Thyroid gland (tissue), 4 donors: ENCODE results near the gene UPK3A. TPM values are rescaled to one million over a fixed set of nuclear protein-coding genes. Genes with fewer than 3 reads are reported as not detected.

Experiments used
- DNase-seq, 2 donors: peaks; one replicate each; pipeline ENCODE4 v3.0.0-alpha.2; 2019
- H3K27ac ChIP-seq, 3 donors: fragments of 200-600 bp; sonication (generic); 1 replicate in 2 of 3; 2 replicates in 1 of 3; pipeline ENCODE4 v1.5.1; 2016 to 2019; ENCODE audit warnings: mild to moderate bottlenecking in 1 of 3, moderate library complexity in 1 of 3
- H3K27me3 ChIP-seq: fragments of 200-600 bp; sonication (generic); one replicate; pipeline ENCODE4 v1.5.1; 2019
- H3K36me3 ChIP-seq, 2 donors: fragments of 200-600 bp; sonication (generic); one replicate each; pipeline ENCODE4 v1.5.1; 2016 to 2019
- H3K4me1 ChIP-seq, 2 donors: fragments of 200-600 bp; sonication (generic); one replicate each; pipeline ENCODE4 v1.5.1; 2017 to 2019
- H3K4me3 ChIP-seq, 3 donors: fragments of 200-600 bp; sonication (generic); replicated peaks in 1 of 3; 1 replicate in 2 of 3; 2 replicates in 1 of 3; pipeline ENCODE4 v1.5.1; 2016; ENCODE audit warnings: mild to moderate bottlenecking in 1 of 3
- H3K9me3 ChIP-seq: fragments of 200-600 bp; sonication (generic); one replicate; pipeline ENCODE4 v1.5.1; 2017
- POLR2A ChIP-seq, 2 donors: fragments of 450-650 bp; IDR thresholded peaks; one replicate each; pipeline ENCODE4 v1.6.1; 2017; ENCODE audit warnings: antibody characterized with exemption in 2 of 2, mild to moderate bottlenecking in 2 of 2, moderate library complexity in 1 of 2
- WGBS, 2 donors: methylation state at CpG; one replicate each; pipeline ENCODE4 v1.1.5; 2017; 5-methylcytosine and 5-hydroxymethylcytosine counted together
- intact Hi-C: fragments of 100-400 bp; cut with DNase I; formaldehyde crosslinking; loops from one replicate; pipeline ENCODE4 v1.15.1; 2023
- total RNA-seq, 4 donors: library from RNA; depleted of rRNA; stranded (reverse); fragments of >200 nt; gene quantifications; one replicate each; pipeline ENCODE4 v1.2.3, GENCODE V29; 2016
- TF ChIP-seq, protein P1 (sequence below), 6 experiments: fragments of 200-600 bp in 3 of 6; fragments of 450-650 bp in 3 of 6; sonication (generic) in 3 of 6; IDR thresholded peaks; one replicate each; pipeline ENCODE4 v1.5.1; 2016 to 2019; ENCODE audit warnings: antibody characterized with exemption in 6 of 6, mild to moderate bottlenecking in 2 of 6, inconsistent platforms in 1 of 6, moderate library complexity in 1 of 6

The UPK3A gene
- total RNA-seq, 4 donors from 2014 or later, result 2.1 to 3.9 (median 2.6) TPM; not detected in 1

DNA sequence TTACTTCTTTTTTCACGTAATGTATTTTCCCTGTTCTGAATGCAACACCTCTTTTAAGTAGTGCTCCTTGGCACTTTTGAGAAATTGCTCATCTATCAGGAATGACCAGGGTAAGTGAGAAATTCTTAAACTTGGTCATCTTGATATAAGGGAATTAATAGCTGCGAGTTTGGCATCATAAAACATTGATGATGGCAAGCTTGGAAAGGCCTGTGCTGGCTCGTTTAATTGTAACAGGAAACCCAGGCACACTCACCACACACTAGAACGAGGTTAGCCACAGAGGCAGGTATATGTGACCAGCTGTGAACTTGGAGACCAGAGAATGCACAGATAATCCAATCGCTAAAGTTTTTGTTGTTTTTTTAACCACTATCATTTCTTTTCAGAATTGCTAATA, 49.3 kb downstream of the UPK3A start:
- Histone ChIP-seq H3K36me3 (peaks cover 11 to 25% of the 10 kb centered on the region in 2 donors), H3K27me3 (no peaks in the 10 kb centered on the region), H3K4me3 (no peak overlapping the region), H3K4me1 (peaks cover 0 to 14% of the 10 kb centered on the region in 2 donors), H3K9me3 (no peaks in the 10 kb centered on the region), H3K27ac (no peak overlapping the region)
- TF ChIP-seq POLR2A (IDR thresholded peaks at IDR 0.05), result no peak
- TF ChIP-seq, protein P1, sequence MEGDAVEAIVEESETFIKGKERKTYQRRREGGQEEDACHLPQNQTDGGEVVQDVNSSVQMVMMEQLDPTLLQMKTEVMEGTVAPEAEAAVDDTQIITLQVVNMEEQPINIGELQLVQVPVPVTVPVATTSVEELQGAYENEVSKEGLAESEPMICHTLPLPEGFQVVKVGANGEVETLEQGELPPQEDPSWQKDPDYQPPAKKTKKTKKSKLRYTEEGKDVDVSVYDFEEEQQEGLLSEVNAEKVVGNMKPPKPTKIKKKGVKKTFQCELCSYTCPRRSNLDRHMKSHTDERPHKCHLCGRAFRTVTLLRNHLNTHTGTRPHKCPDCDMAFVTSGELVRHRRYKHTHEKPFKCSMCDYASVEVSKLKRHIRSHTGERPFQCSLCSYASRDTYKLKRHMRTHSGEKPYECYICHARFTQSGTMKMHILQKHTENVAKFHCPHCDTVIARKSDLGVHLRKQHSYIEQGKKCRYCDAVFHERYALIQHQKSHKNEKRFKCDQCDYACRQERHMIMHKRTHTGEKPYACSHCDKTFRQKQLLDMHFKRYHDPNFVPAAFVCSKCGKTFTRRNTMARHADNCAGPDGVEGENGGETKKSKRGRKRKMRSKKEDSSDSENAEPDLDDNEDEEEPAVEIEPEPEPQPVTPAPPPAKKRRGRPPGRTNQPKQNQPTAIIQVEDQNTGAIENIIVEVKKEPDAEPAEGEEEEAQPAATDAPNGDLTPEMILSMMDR (IDR thresholded peaks at IDR 0.05), result no peak
- intact Hi-C loops, result no loop called here
- WGBS, 2 donors, result 77 to 79% methylated on average over 5 of the region's 5 CpGs
- no peak for DNase-seq

DNA sequence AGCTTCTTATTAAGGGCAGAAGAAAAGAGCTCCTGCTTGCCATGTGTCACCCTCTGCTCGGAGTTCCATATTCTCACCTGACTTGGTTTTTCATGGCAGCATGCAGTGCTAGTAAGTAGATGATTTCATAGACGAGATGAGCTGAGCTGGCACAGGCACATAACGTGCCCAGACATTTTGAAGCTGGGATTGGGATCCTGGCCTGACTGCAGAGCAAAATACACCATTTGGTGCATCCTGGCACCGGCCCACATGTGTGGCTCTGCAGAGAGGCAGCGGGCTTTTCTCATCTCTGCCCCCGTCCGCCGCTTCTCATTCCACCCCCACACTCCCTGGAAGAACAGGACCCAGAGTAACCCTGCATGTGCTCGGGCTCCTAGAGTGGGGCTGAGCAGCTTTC, 49.8 kb downstream of the UPK3A start:
- Histone ChIP-seq H3K4me3 (no peak overlapping the region), H3K27ac (peak overlapping the region in 1 of 3 donors; percentile 37), H3K36me3 (peaks cover 11 to 25% of the 10 kb centered on the region in 2 donors), H3K27me3 (no peaks in the 10 kb centered on the region), H3K9me3 (no peaks in the 10 kb centered on the region), H3K4me1 (peaks cover 4 to 19% of the 10 kb centered on the region in 2 donors)
- TF ChIP-seq POLR2A (IDR thresholded peaks at IDR 0.05), result no peak
- TF ChIP-seq, protein P1 (IDR thresholded peaks at IDR 0.05), result no peak
- WGBS, 2 donors, result 69 to 97% methylated on average over 9 of the region's 9 CpGs
- intact Hi-C loops, result no loop called here
- DNase-seq, result no peak

DNA sequence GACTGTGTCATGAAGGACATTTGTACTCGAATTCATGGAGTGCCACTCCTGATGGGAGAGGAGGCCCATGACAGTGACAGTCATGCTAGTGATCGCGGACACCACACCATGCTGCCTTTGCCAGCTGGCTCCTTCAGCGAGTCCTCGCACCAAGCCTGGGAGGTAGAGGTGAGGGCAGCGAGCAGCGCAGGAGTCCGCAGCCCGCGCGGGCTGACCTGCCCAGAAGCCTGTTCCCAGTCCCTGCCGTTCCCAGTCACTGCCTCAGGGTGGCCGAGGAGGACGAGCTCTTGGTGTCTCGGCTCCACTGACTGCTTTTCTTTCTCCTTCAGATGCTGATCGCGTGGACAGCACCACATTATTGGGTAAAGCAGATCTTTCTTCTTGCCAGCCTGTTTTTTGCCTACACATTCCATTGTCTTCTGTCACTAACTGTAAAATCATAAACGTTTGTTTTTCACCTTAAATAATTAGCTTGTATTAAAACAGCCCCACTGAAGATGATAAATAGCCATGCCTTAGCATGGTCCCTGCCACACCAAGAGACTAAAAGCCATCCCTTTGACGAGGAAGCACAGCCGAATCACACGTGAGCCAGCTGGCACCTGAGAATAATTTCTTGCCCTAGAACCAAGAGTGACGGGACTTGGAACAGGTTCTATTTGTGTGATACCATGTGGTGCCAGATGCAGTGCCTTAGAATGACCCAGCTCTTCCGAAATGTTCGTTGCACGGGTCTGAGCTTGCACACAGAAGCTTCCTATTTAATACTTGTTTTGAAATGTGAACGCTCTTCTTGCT, 50.5 kb downstream of the UPK3A start:
- DNase-seq, result peak in 1 of 2 donors; percentile 94
- Histone ChIP-seq H3K4me3 (no peak overlapping the region), H3K27me3 (no peaks in the 10 kb centered on the region), H3K36me3 (peaks cover 11 to 25% of the 10 kb centered on the region in 2 donors), H3K4me1 (peaks cover 11 to 25% of the 10 kb centered on the region in 2 donors), H3K27ac (peak overlapping the region in 2 of 3 donors; percentile 11 to 37), H3K9me3 (no peaks in the 10 kb centered on the region)
- intact Hi-C loops, result no loop called here
- WGBS, 2 donors, result 56 to 77% methylated on average over 15 to 26 of the region's 26 CpGs
- TF ChIP-seq, protein P1 (IDR thresholded peaks at IDR 0.05), result peak in 3 of 6 experiments; percentile 7 to 65 (median 53)
- TF ChIP-seq POLR2A (IDR thresholded peaks at IDR 0.05), result no peak

DNA sequence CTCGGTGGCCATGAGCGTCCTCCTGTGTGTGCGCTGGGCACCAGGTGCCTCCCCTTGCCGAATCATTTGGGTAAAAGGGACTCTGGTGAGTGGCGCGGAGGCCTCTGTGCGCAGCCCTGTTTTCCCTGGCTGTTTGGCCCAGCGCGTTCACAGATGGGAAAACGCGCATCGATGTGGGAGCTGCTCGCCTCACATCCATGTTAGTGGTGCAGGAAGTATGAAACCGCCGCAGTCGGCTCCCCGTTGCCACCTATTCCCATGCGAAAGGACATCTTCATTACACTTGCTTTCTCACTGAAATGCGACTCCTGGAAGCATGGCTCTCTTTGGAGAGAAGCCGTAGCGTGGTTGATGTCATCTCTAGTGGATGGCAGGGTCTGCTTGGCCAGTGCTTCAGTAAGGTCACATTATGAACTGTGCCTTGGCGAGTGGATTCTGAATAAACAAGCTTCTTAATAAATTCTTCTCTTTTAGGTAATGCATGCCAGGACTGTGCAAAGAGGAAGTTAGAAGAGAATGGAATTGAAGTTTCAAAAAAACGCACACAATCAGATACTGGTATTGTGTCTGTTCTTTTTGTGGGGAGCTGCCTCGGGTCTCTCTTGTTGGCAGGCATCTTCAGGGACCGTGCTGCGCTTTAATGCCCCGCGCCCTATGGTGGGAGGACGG, 51.2 kb downstream of the UPK3A start:
- intact Hi-C loops, result no loop called here
- Histone ChIP-seq H3K4me1 (peaks cover 13 to 28% of the 10 kb centered on the region in 2 donors), H3K36me3 (peaks cover 6 to 17% of the 10 kb centered on the region in 2 donors), H3K27ac (peak overlapping the region in 2 of 3 donors; percentile 34 to 37), H3K4me3 (no peak overlapping the region), H3K27me3 (no peaks in the 10 kb centered on the region), H3K9me3 (no peaks in the 10 kb centered on the region)
- TF ChIP-seq POLR2A (IDR thresholded peaks at IDR 0.05), result no peak
- TF ChIP-seq, protein P1 (IDR thresholded peaks at IDR 0.05), result no peak
- no peak for DNase-seq
- WGBS, 2 donors, result 92 to 93% methylated on average over 29 of the region's 29 CpGs
